ENCODE data around the gene LYZL1. TPM values are rescaled to one million over a fixed set of nuclear protein-coding genes. Genes with fewer than 3 reads are reported as not detected.
"Not testable (repeated sequence)": the region's sequence is repeated elsewhere in the genome, so short reads cannot be mapped to it uniquely, and the experiment has no call there.

Gene LYZL1
- polyA plus RNA-seq, 3 donors from 2014 or later, result not detected

GRCh38 chr10:29304264-29304994, 15.6 kb downstream of the LYZL1 start:
- Mint-ChIP-seq H3K4me3 (no peak overlapping the region), H3K27ac (peak overlapping the region in 1 of 6 donors; percentile 2), H3K9me3 (peaks cover 2 to 16% (median 8%) of the 10 kb centered on the region in 6 donors), H3K27me3 (ENCODE audit: low read depth in 3 of 3) (peaks cover 0 to 13% (median 2%) of the 10 kb centered on the region in 3 donors), H3K4me1 (no peaks in the 10 kb centered on the region), H3K36me3 (peaks cover 0 to 7% (median 0%) of the 10 kb centered on the region in 3 donors)
- DNase-seq, result peak in 2 of 3 donors; percentile 3 to 8

GRCh38 chr10:29304995-29305335, 16.1 kb downstream of the LYZL1 start:
- DNase-seq, result no peak
- Mint-ChIP-seq H3K36me3 (peaks cover 0 to 7% (median 0%) of the 10 kb centered on the region in 3 donors), H3K27ac (peak overlapping the region in 1 of 6 donors; percentile 2), H3K27me3 (ENCODE audit: low read depth in 3 of 3) (peaks cover 0 to 13% (median 2%) of the 10 kb centered on the region in 3 donors), H3K4me3 (no peak overlapping the region), H3K4me1 (no peaks in the 10 kb centered on the region), H3K9me3 (peaks cover 2 to 16% (median 8%) of the 10 kb centered on the region in 6 donors)

- Mint-ChIP-seq H3K27me3 (ENCODE audit: low read depth in 3 of 3) (peaks cover 0 to 9% (median 2%) of the 10 kb centered on the region in 3 donors), H3K9me3 (peaks cover 0 to 7% (median 1%) of the 10 kb centered on the region in 6 donors), H3K36me3 (peaks cover 0 to under 1% (median 0%) of the 10 kb centered on the region in 3 donors), H3K4me3 (no peak overlapping the region), H3K27ac (no peak overlapping the region), H3K4me1 (no peaks in the 10 kb centered on the region)
- no peak for DNase-seq
Measured at GRCh38 chr10:29306688-29307087, 17.8 kb downstream of the LYZL1 start.

GRCh38 chr10:29308142-29308541, 19.3 kb downstream of the LYZL1 start:
- not testable (repeated sequence) for H3K27ac Mint-ChIP-seq; DNase-seq; H3K4me3 Mint-ChIP-seq; H3K9me3 Mint-ChIP-seq; H3K36me3 Mint-ChIP-seq; H3K27me3 Mint-ChIP-seq (ENCODE audit: low read depth in 3 of 3); H3K4me1 Mint-ChIP-seq

- H3K27me3 Mint-ChIP-seq (ENCODE audit: low read depth in 3 of 3), result peaks cover 0 to 4% (median 2%) of the 10 kb centered on the region in 3 donors
- H3K4me1 Mint-ChIP-seq, result no peaks in the 10 kb centered on the region
- H3K4me3 Mint-ChIP-seq, result no peak overlapping the region
- H3K27ac Mint-ChIP-seq, result no peak overlapping the region
- H3K36me3 Mint-ChIP-seq, result no peaks in the 10 kb centered on the region
- DNase-seq, result no peak
- H3K9me3 Mint-ChIP-seq, result no peaks in the 10 kb centered on the region
Measured at GRCh38 chr10:29309465-29309864, 20.6 kb downstream of the LYZL1 start.

GRCh38 chr10:29310463-29310862, 21.6 kb downstream of the LYZL1 start:
- not testable (repeated sequence) for H3K27ac Mint-ChIP-seq; DNase-seq; H3K9me3 Mint-ChIP-seq; H3K4me1 Mint-ChIP-seq; H3K4me3 Mint-ChIP-seq; H3K36me3 Mint-ChIP-seq; H3K27me3 Mint-ChIP-seq (ENCODE audit: low read depth in 3 of 3)

GRCh38 chr10:29313071-29313470, 24.2 kb downstream of the LYZL1 start:
- Mint-ChIP-seq H3K4me3 (no peak overlapping the region), H3K27ac (no peak overlapping the region), H3K27me3 (ENCODE audit: low read depth in 3 of 3) (peaks cover 0 to 8% (median 5%) of the 10 kb centered on the region in 3 donors), H3K9me3 (no peaks in the 10 kb centered on the region), H3K36me3 (no peaks in the 10 kb centered on the region), H3K4me1 (peaks cover 3% of the 10 kb centered on the region in 2 donors)
- DNase-seq, result no peak

- DNase-seq, result no peak
- Mint-ChIP-seq H3K36me3 (no peaks in the 10 kb centered on the region), H3K4me3 (no peak overlapping the region), H3K9me3 (no peaks in the 10 kb centered on the region), H3K4me1 (peaks cover 7 to 8% of the 10 kb centered on the region in 2 donors), H3K27me3 (ENCODE audit: low read depth in 3 of 3) (peaks cover 0 to 14% (median 10%) of the 10 kb centered on the region in 3 donors), H3K27ac (no peak overlapping the region)
Measured at GRCh38 chr10:29314726-29315125, 25.9 kb downstream of the LYZL1 start.

GRCh38 chr10:29315814-29316213, 26.9 kb downstream of the LYZL1 start:
- H3K36me3 Mint-ChIP-seq, result no peaks in the 10 kb centered on the region
- no peaks in the 10 kb centered on the region for H3K9me3 Mint-ChIP-seq
- H3K4me1 Mint-ChIP-seq, result peaks cover 7 to 8% of the 10 kb centered on the region in 2 donors
- DNase-seq, result no peak
- peaks cover 0 to 15% (median 11%) of the 10 kb centered on the region in 3 donors for H3K27me3 Mint-ChIP-seq (ENCODE audit: low read depth in 3 of 3)
- H3K4me3 Mint-ChIP-seq, result no peak overlapping the region
- H3K27ac Mint-ChIP-seq, result no peak overlapping the region

GRCh38 chr10:29316308-29317026, 27.6 kb downstream of the LYZL1 start:
- H3K9me3 Mint-ChIP-seq, result no peaks in the 10 kb centered on the region
- no peaks in the 10 kb centered on the region for H3K36me3 Mint-ChIP-seq
- H3K4me3 Mint-ChIP-seq, result no peak overlapping the region
- H3K4me1 Mint-ChIP-seq, result peaks cover 7 to 8% of the 10 kb centered on the region in 2 donors
- no peak overlapping the region for H3K27ac Mint-ChIP-seq
- no peak for DNase-seq
- H3K27me3 Mint-ChIP-seq (ENCODE audit: low read depth in 3 of 3), result peaks cover 0 to 15% (median 12%) of the 10 kb centered on the region in 3 donors

- Mint-ChIP-seq H3K27me3 (ENCODE audit: low read depth in 3 of 3) (peaks cover 0 to 15% (median 13%) of the 10 kb centered on the region in 3 donors), H3K9me3 (no peaks in the 10 kb centered on the region), H3K36me3 (no peaks in the 10 kb centered on the region), H3K4me1 (peaks cover 7 to 8% of the 10 kb centered on the region in 2 donors), H3K4me3 (no peak overlapping the region), H3K27ac (no peak overlapping the region)
- DNase-seq, result no peak
Measured at GRCh38 chr10:29317027-29317420, 28.2 kb downstream of the LYZL1 start.

- no peaks in the 10 kb centered on the region for H3K36me3 Mint-ChIP-seq
- no peak for DNase-seq
- no peak overlapping the region for H3K27ac Mint-ChIP-seq
- H3K4me1 Mint-ChIP-seq, result peaks cover 7 to 8% of the 10 kb centered on the region in 2 donors
- peaks cover 0 to 15% (median 13%) of the 10 kb centered on the region in 3 donors for H3K27me3 Mint-ChIP-seq (ENCODE audit: low read depth in 3 of 3)
- H3K4me3 Mint-ChIP-seq, result no peak overlapping the region
- no peaks in the 10 kb centered on the region for H3K9me3 Mint-ChIP-seq
Measured at GRCh38 chr10:29317423-29318021, 28.7 kb downstream of the LYZL1 start.

- H3K4me1 Mint-ChIP-seq, H3K27ac Mint-ChIP-seq, H3K36me3 Mint-ChIP-seq, H3K9me3 Mint-ChIP-seq: not testable (repeated sequence)
- Mint-ChIP-seq H3K27me3 (ENCODE audit: low read depth in 3 of 3) (peaks cover 0 to 15% (median 13%) of the 10 kb centered on the region in 3 donors), H3K4me3 (peak overlapping the region in 4 of 5 donors; percentile 9 to 34 (median 18))
- peak; percentile 24 to 37 (median 30) for DNase-seq
Measured at GRCh38 chr10:29318141-29319071, 29.5 kb downstream of the LYZL1 start.
